NT2/D1 (cell line): ENCODE measurements around the gene CAMTA2.
"Not testable (repeated sequence)": the region's sequence is repeated elsewhere in the genome, so short reads cannot be mapped to it uniquely, and the experiment has no call there.

Source experiments
- DNase-seq: peaks from one replicate; pipeline ENCODE4 v3.0.0-alpha.2; 2011; ENCODE audit warnings: low read depth, low spot score
- H3K27me3 ChIP-seq: 2 replicates; pipeline ENCODE4 v1.6.0; 2011; ENCODE audit warnings: mild to moderate bottlenecking; ENCODE audit not compliant: insufficient read length, insufficient read depth
- H3K36me3 ChIP-seq: 2 replicates; pipeline ENCODE4 v1.6.1; 2011; ENCODE audit warnings: mild to moderate bottlenecking, low read length, mixed read lengths; ENCODE audit not compliant: insufficient read depth, insufficient read length
- H3K4me1 ChIP-seq: 2 replicates; pipeline ENCODE4 v1.5.1; 2011; ENCODE audit not compliant: insufficient read depth, insufficient read length
- H3K4me3 ChIP-seq: 2 replicates; pipeline ENCODE4 v1.5.1; 2011; ENCODE audit warnings: low read depth; ENCODE audit not compliant: insufficient read length
- H3K9ac ChIP-seq: 2 replicates; pipeline ENCODE4 v1.6.0; 2011; ENCODE audit warnings: low read depth; ENCODE audit not compliant: insufficient read length
- H3K9me3 ChIP-seq: 2 replicates; pipeline ENCODE4 v1.5.1; 2011; ENCODE audit warnings: mild to moderate bottlenecking, low read length; ENCODE audit not compliant: insufficient read depth
- SUZ12 ChIP-seq: IDR thresholded peaks from 2 replicates; pipeline ENCODE4 v1.6.1; 2011; ENCODE audit not compliant: insufficient read length, insufficient read depth; ENCODE audit errors: extremely low read depth
- YY1 ChIP-seq: IDR thresholded peaks from 2 replicates; pipeline ENCODE4 v1.6.1; 2011; ENCODE audit not compliant: insufficient read length, insufficient read depth
- ZNF274 ChIP-seq: IDR thresholded peaks from 2 replicates; pipeline ENCODE4 v1.6.1; 2011; ENCODE audit warnings: mild to moderate bottlenecking, low read depth, low read length

CAMTA2 gene

GRCh38 chr17:5031365-5032082 lies 44.0 kb upstream of the CAMTA2 start:
- Histone ChIP-seq H3K27me3 (no peaks in the 10 kb centered on the region), H3K36me3 (no peaks in the 10 kb centered on the region), H3K9me3 (no peaks in the 10 kb centered on the region), H3K4me1 (peaks cover 2% of the 10 kb centered on the region), H3K9ac (peak overlapping the region; percentile 70), H3K4me3 (no peak overlapping the region)
- peak; percentile 55 for DNase-seq
- no peak for TF ChIP-seq YY1
- no peak for TF ChIP-seq ZNF274

DNA sequence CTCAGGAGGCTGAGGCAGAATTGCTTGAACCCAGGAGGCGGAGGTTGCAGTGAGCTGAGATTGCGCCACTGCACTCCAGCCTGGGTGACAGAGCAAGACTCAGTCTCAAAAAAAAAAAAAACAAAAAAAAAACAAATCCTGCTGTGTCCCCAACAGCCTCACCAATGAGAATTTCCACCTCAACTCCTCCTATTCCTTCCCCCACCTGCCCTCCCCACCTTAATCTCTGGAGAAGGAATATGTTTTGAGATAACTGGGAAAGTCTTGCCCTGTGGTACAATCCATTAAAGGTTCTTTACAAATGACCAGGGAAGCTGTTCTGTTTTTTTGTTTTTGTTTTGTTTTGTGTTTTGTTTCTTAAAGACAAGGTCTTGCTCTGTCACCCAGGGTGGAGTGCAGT lies 42.7 kb upstream of the CAMTA2 start:
- not testable (repeated sequence) for H3K9me3 ChIP-seq, H3K27me3 ChIP-seq, DNase-seq, H3K4me3 ChIP-seq, H3K9ac ChIP-seq, H3K4me1 ChIP-seq, H3K36me3 ChIP-seq

- Histone ChIP-seq H3K4me1 (no peaks in the 10 kb centered on the region), H3K36me3 (peaks cover 21% of the 10 kb centered on the region), H3K9ac (no peak overlapping the region), H3K27me3 (no peaks in the 10 kb centered on the region), H3K4me3 (no peak overlapping the region), H3K9me3 (no peaks in the 10 kb centered on the region)
- TF ChIP-seq SUZ12: no peak
- no peak for TF ChIP-seq ZNF274
- TF ChIP-seq YY1: no peak
- DNase-seq: no peak
Measured at GRCh38 chr17:5027916-5028315, 40.4 kb upstream of the CAMTA2 start.

- Histone ChIP-seq H3K9ac (no peak overlapping the region), H3K36me3 (peaks cover 26% of the 10 kb centered on the region), H3K9me3 (no peaks in the 10 kb centered on the region), H3K4me3 (no peak overlapping the region), H3K27me3 (no peaks in the 10 kb centered on the region), H3K4me1 (no peaks in the 10 kb centered on the region)
- TF ChIP-seq ZNF274: no peak
- TF ChIP-seq YY1: no peak
- TF ChIP-seq SUZ12: no peak
- DNase-seq: no peak
Measured at GRCh38 chr17:5027299-5027698, 39.8 kb upstream of the CAMTA2 start.

DNA sequence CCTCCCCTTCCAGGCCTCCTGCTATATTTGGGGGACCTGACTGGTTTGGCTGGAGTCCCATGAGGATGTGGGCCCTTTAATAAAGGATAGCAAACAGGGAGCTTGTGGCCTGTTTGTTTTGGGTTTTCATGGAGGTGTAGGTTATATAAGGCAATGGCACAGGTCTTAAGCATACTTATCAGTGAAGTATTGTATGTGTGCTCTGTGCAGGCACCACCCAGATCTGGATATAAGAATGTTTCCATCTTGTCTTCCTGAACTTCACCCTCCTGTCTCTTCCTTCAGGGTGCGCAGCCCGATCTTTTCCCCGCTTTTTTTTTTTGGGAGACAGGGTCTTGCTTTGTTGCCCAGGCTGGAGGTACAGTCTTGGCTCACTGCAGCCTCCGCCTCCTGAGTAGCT lies 37.1 kb upstream of the CAMTA2 start:
- no peak for TF ChIP-seq ZNF274
- no peak for TF ChIP-seq SUZ12
- TF ChIP-seq YY1: no peak
- Histone ChIP-seq H3K4me1 (no peaks in the 10 kb centered on the region), H3K9ac (no peak overlapping the region), H3K36me3 (peaks cover 51% of the 10 kb centered on the region), H3K27me3 (no peaks in the 10 kb centered on the region), H3K9me3 (no peaks in the 10 kb centered on the region), H3K4me3 (no peak overlapping the region)
- DNase-seq: no peak

GRCh38 chr17:5023588-5024147 lies 36.2 kb upstream of the CAMTA2 start:
- H3K4me1 ChIP-seq: peaks cover 3% of the 10 kb centered on the region
- H3K9ac ChIP-seq: no peak overlapping the region
- H3K4me3 ChIP-seq: no peak overlapping the region
- H3K9me3 ChIP-seq: no peaks in the 10 kb centered on the region
- TF ChIP-seq ZNF274 (no peak), SUZ12 (no peak), YY1 (no peak)
- H3K27me3 ChIP-seq: no peaks in the 10 kb centered on the region
- no peak for DNase-seq
- peaks cover 60% of the 10 kb centered on the region for H3K36me3 ChIP-seq

DNA sequence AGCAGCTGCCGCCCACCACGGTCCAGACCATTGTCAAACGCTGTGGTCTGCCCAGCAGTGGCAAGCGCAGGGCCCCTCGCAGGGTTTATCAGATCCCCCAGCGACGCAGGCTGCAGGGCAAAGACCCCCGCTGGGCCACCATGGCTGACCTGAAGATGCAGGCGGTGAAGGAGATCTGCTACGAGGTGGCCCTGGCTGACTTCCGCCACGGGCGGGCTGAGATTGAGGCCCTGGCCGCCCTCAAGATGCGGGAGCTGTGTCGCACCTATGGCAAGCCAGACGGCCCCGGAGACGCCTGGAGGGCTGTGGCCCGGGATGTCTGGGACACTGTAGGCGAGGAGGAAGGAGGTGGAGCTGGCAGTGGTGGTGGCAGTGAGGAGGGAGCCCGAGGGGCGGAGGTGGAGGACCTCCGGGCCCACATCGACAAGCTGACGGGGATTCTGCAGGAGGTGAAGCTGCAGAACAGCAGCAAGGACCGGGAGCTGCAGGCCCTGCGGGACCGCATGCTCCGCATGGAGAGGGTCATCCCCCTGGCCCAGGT lies 34.8 kb upstream of the CAMTA2 start:
- H3K9ac ChIP-seq: no peak overlapping the region
- peaks cover 64% of the 10 kb centered on the region for H3K36me3 ChIP-seq
- no peak for TF ChIP-seq SUZ12
- DNase-seq: no peak
- H3K4me3 ChIP-seq: no peak overlapping the region
- H3K9me3 ChIP-seq: no peaks in the 10 kb centered on the region
- H3K4me1 ChIP-seq: peaks cover 3% of the 10 kb centered on the region
- H3K27me3 ChIP-seq: no peaks in the 10 kb centered on the region
